ENCODE measurements around the gene SNX27.

GRCh38 chr1:151739590-151740355 lies 127.9 kb downstream of the SNX27 start:
- peak; percentile 32 for TF ChIP-seq CTCF (IDR thresholded peaks at IDR 0.05)
- no peak for TF ChIP-seq ZFX (IDR thresholded peaks at IDR 0.05; ENCODE audit: borderline replicate concordance)

All from 22Rv1 (cell line).